Endothelial cell of umbilical vein (primary cell): ENCODE data around the gene TXNL4A.
"Not testable (repeated sequence)": the region's sequence is repeated elsewhere in the genome, so short reads cannot be mapped to it uniquely, and the experiment has no call there.

Experiments used
- EZH2 ChIP-seq: IDR thresholded peaks from 2 replicates; pipeline ENCODE4 v1.6.1; 2012; ENCODE audit warnings: borderline replicate concordance, low read depth, mild to moderate bottlenecking, moderate library complexity, low read length, inconsistent platforms; ENCODE audit not compliant: severe bottlenecking
- FOS ChIP-seq: IDR thresholded peaks from 2 replicates; pipeline ENCODE4 v1.6.1; 2011; ENCODE audit warnings: mild to moderate bottlenecking, low read length, moderate library complexity, borderline replicate concordance; ENCODE audit not compliant: insufficient read depth
- JUN ChIP-seq: IDR thresholded peaks from 2 replicates; pipeline ENCODE4 v1.6.1; 2011; ENCODE audit warnings: borderline replicate concordance, low read depth; ENCODE audit not compliant: insufficient read length, insufficient read depth
- MYC ChIP-seq: IDR thresholded peaks from one replicate; pipeline ENCODE4 v1.6.1; 2011; ENCODE audit warnings: mild to moderate bottlenecking, low read depth, low read length
- POLR2A ChIP-seq: IDR thresholded peaks from 2 replicates; pipeline ENCODE4 v1.6.1; 2012; ENCODE audit warnings: low read depth, mild to moderate bottlenecking, control low read depth, low read length
- POLR2AphosphoS5 ChIP-seq: IDR thresholded peaks from 2 replicates; pipeline ENCODE4 v1.6.1; 2012; ENCODE audit warnings: low read depth, mild to moderate bottlenecking, control low read depth, low read length, moderate library complexity; ENCODE audit not compliant: insufficient read depth
- TF ChIP-seq, protein P1 (sequence below), 2 donors: IDR thresholded peaks; 1 replicate in 1 of 2; 2 replicates in 1 of 2; pipeline ENCODE4 v1.5.1; 2011; ENCODE audit warnings: low read length in 2 of 2, mild to moderate bottlenecking in 2 of 2, moderate library complexity in 2 of 2, control low read depth in 1 of 2, inconsistent platforms in 1 of 2, low read depth in 1 of 2; ENCODE audit not compliant: insufficient read depth in 1 of 2; ENCODE audit errors: extremely low read depth in 1 of 2
- TF ChIP-seq, protein P2 (sequence below): IDR thresholded peaks from 2 replicates; pipeline ENCODE4 v1.6.1; 2011; ENCODE audit not compliant: insufficient read depth, insufficient read length

DNA sequence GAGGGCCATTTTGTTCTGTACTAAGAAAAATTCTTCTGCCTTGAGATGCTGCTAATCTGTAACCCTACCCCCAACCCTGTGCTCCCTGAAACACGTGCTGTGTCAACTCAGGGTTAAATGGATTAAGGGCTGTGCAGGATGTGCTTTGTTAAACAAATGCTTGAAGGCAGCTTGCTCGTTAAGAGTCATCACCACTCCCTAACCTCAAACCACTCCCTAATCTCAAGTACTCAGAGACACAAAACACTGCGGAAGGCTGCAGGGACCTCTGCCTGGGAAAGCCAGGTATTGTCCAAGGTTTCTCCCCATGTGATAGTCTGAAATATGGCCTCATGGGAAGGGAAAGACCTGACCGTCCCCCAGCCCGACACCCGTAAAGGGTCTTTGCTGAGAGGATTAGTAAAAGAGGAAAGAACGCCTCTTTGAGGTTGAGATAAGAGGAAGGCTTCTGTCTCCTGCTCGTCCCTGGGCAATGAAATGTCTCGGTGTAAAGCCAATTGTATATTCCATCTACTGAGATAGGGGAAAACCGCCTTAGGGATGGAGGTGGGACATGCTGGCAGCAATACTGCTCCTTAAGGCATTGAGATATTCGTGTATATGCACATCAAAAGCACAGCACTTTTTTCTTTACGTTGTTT, 28.1 kb downstream of the TXNL4A start:
- TF ChIP-seq, protein P1, sequence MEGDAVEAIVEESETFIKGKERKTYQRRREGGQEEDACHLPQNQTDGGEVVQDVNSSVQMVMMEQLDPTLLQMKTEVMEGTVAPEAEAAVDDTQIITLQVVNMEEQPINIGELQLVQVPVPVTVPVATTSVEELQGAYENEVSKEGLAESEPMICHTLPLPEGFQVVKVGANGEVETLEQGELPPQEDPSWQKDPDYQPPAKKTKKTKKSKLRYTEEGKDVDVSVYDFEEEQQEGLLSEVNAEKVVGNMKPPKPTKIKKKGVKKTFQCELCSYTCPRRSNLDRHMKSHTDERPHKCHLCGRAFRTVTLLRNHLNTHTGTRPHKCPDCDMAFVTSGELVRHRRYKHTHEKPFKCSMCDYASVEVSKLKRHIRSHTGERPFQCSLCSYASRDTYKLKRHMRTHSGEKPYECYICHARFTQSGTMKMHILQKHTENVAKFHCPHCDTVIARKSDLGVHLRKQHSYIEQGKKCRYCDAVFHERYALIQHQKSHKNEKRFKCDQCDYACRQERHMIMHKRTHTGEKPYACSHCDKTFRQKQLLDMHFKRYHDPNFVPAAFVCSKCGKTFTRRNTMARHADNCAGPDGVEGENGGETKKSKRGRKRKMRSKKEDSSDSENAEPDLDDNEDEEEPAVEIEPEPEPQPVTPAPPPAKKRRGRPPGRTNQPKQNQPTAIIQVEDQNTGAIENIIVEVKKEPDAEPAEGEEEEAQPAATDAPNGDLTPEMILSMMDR (IDR thresholded peaks at IDR 0.05; ENCODE audit: extremely low read depth in 1 of 2, insufficient read depth in 1 of 2, low read depth in 1 of 2, low read length in 2 of 2): not testable (repeated sequence)
- not testable (repeated sequence) for TF ChIP-seq POLR2AphosphoS5, FOS, POLR2A, EZH2, MYC, JUN
- TF ChIP-seq, protein P2, sequence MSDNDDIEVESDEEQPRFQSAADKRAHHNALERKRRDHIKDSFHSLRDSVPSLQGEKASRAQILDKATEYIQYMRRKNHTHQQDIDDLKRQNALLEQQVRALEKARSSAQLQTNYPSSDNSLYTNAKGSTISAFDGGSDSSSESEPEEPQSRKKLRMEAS: not testable (repeated sequence)
